SK-N-SH (cell line): ENCODE measurements around the gene ABCA8.

Source experiments
- GABPA ChIP-seq: IDR thresholded peaks from 2 replicates; pipeline ENCODE4 v1.4.0; 2012; ENCODE audit warnings: low read depth, mild to moderate bottlenecking
- TF ChIP-seq, protein P1 (sequence below): fragments of 200-600 bp; sonication (generic); IDR thresholded peaks from 2 replicates; pipeline ENCODE4 v1.6.1; 2017; ENCODE audit warnings: antibody characterized with exemption, mild to moderate bottlenecking, moderate library complexity

DNA sequence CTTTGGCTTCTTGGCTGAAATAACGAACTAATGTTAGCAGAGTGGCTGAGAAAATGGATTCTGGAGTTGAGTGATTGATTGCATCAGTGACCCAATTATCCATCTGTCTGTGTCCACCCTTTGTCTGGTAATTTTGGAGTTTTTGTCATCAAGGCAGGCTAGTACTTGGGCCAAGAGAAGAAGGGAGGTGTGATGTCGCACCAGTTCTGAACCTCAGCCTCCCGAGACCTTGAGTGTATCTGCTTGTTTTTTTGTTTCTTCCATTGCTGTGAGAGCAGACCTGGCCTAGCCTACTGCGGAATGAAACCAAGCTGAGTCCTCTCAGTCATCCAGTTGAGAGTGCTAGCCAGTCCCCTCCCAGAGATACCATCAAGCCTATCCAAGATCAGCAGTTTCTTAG, 4.5 kb downstream of the ABCA8 start:
- TF ChIP-seq, protein P1, sequence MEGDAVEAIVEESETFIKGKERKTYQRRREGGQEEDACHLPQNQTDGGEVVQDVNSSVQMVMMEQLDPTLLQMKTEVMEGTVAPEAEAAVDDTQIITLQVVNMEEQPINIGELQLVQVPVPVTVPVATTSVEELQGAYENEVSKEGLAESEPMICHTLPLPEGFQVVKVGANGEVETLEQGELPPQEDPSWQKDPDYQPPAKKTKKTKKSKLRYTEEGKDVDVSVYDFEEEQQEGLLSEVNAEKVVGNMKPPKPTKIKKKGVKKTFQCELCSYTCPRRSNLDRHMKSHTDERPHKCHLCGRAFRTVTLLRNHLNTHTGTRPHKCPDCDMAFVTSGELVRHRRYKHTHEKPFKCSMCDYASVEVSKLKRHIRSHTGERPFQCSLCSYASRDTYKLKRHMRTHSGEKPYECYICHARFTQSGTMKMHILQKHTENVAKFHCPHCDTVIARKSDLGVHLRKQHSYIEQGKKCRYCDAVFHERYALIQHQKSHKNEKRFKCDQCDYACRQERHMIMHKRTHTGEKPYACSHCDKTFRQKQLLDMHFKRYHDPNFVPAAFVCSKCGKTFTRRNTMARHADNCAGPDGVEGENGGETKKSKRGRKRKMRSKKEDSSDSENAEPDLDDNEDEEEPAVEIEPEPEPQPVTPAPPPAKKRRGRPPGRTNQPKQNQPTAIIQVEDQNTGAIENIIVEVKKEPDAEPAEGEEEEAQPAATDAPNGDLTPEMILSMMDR = no peak
- no peak for TF ChIP-seq GABPA
